GM23338 (cell line): Measurements from ENCODE around the gene PHC2. TPM values are rescaled to one million over a fixed set of nuclear protein-coding genes. Genes with fewer than 3 reads are reported as not detected.
A peak's percentile ranks its signal among the peaks of the same experiment; 100 is the strongest.

Source experiments
- ATAC-seq: fragments of 200-7000 bp; cut with Tn5 transposase; 3 replicates; pipeline ENCODE4 v1.9.1; 2020
- DNase-seq: peaks from one replicate; pipeline ENCODE4 v3.0.0-alpha.2; 2015; ENCODE audit warnings: low spot score
- H2AFZ ChIP-seq: fragments of 200-600 bp; sonication (generic); 2 replicates; pipeline ENCODE4 v1.8.0; 2016; ENCODE audit warnings: antibody characterized with exemption, mild to moderate bottlenecking, moderate library complexity
- H3F3A ChIP-seq: fragments of 200-600 bp; sonication (generic); replicated peaks from 2 replicates; pipeline ENCODE4 v1.8.0; 2017; ENCODE audit warnings: antibody characterized with exemption, mixed run types, low read depth
- H3K27ac ChIP-seq: fragments of 200-600 bp; sonication (generic); 2 replicates; pipeline ENCODE4 v1.6.1; 2016; ENCODE audit warnings: low read depth
- H3K27me3 ChIP-seq: fragments of 200-600 bp; sonication (generic); 2 replicates; pipeline ENCODE4 v1.8.0; 2016; ENCODE audit warnings: mild to moderate bottlenecking, mixed run types, moderate library complexity; ENCODE audit not compliant: insufficient read depth
- H3K36me3 ChIP-seq: fragments of 200-600 bp; sonication (generic); 2 replicates; pipeline ENCODE4 v1.8.0; 2016; ENCODE audit warnings: mild to moderate bottlenecking; ENCODE audit not compliant: insufficient read depth
- H3K4me1 ChIP-seq: fragments of 200-600 bp; sonication (generic); 2 replicates; pipeline ENCODE4 v1.8.0; 2016; ENCODE audit warnings: mild to moderate bottlenecking, moderate library complexity; ENCODE audit not compliant: insufficient read depth
- H3K4me2 ChIP-seq: fragments of 200-600 bp; sonication (generic); 2 replicates; pipeline ENCODE4 v1.7.1; 2017; ENCODE audit warnings: mixed run types
- H3K4me3 ChIP-seq: fragments of 200-600 bp; sonication (generic); 2 replicates; pipeline ENCODE4 v1.6.1; 2016; ENCODE audit warnings: mixed run types
- H3K79me2 ChIP-seq: fragments of 200-600 bp; sonication (generic); replicated peaks from 2 replicates; pipeline ENCODE4 v1.8.0; 2017; ENCODE audit warnings: mild to moderate bottlenecking; ENCODE audit not compliant: insufficient read depth
- H3K9me2 ChIP-seq: fragments of 200-600 bp; sonication (generic); 2 replicates; pipeline ENCODE4 v1.8.0; 2017; ENCODE audit not compliant: insufficient read depth
- H4K20me1 ChIP-seq: fragments of 200-600 bp; sonication (generic); replicated peaks from 2 replicates; pipeline ENCODE4 v1.8.0; 2017; ENCODE audit warnings: mild to moderate bottlenecking; ENCODE audit not compliant: insufficient read depth
- H3K27ac Mint-ChIP-seq: 2 replicates; pipeline ENCODE4 v1.8.0; 2020; ENCODE audit warnings: inconsistent platforms, mild to moderate bottlenecking, moderate library complexity, mixed read lengths
- H3K27me3 Mint-ChIP-seq: 3 replicates; pipeline ENCODE4 v1.8.0; 2022; ENCODE audit warnings: low read depth, mild to moderate bottlenecking, moderate library complexity, mixed read lengths, inconsistent platforms; ENCODE audit not compliant: insufficient read depth, poor library complexity
- H3K36me3 Mint-ChIP-seq: 3 replicates; pipeline ENCODE4 v1.8.0; 2021; ENCODE audit warnings: low read depth, mild to moderate bottlenecking, inconsistent platforms, moderate library complexity, mixed read lengths
- H3K4me1 Mint-ChIP-seq: 3 replicates; pipeline ENCODE4 v1.8.0; 2020; ENCODE audit warnings: mild to moderate bottlenecking, inconsistent platforms, mixed read lengths
- H3K4me3 Mint-ChIP-seq: 3 replicates; pipeline ENCODE4 v1.8.0; 2021; ENCODE audit warnings: moderate library complexity, mild to moderate bottlenecking, inconsistent platforms, mixed read lengths
- H3K9me3 Mint-ChIP-seq: 3 replicates; pipeline ENCODE4 v1.8.0; 2020; ENCODE audit warnings: moderate library complexity, mild to moderate bottlenecking, inconsistent platforms, mixed read lengths
- EZH2 ChIP-seq: fragments of 200-600 bp; sonication (generic); IDR thresholded peaks from one replicate; pipeline ENCODE4 v1.8.0; 2017; ENCODE audit warnings: antibody characterized with exemption, mild to moderate bottlenecking, low read depth; ENCODE audit not compliant: unreplicated experiment
- EZH2phosphoT487 ChIP-seq: fragments of 200-600 bp; sonication (generic); IDR thresholded peaks from one replicate; pipeline ENCODE4 v1.8.1; 2018; ENCODE audit warnings: antibody characterized with exemption; ENCODE audit not compliant: unreplicated experiment
- JUNB ChIP-seq: IDR thresholded peaks from one replicate; pipeline ENCODE4 v1.6.1; 2016; ENCODE audit warnings: antibody characterized with exemption; ENCODE audit not compliant: unreplicated experiment
- POLR2AphosphoS5 ChIP-seq: IDR thresholded peaks from 2 replicates; pipeline ENCODE4 v1.6.1; 2016; ENCODE audit warnings: antibody characterized with exemption, low read depth
- STAT1 ChIP-seq: IDR thresholded peaks from one replicate; pipeline ENCODE4 v1.6.1; 2016; ENCODE audit warnings: antibody characterized with exemption; ENCODE audit not compliant: unreplicated experiment
- ZNF114 ChIP-seq: fragments of 250-450 bp; sonication (Bioruptor Pico); IDR thresholded peaks from 2 replicates; pipeline ENCODE4 v1.5.0; 2020; ENCODE audit warnings: mild to moderate bottlenecking, moderate library complexity
- ZNF331 ChIP-seq: fragments of 250-450 bp; sonication (Bioruptor Pico); IDR thresholded peaks from 2 replicates; pipeline ENCODE4 v1.5.0; 2020; ENCODE audit warnings: low read depth, mild to moderate bottlenecking, moderate library complexity
- polyA plus RNA-seq: library from polyadenylated mRNA; unstranded; fragments of >200 nt; fragmentation: Nextera tagmentation; extraction: Ambion mirVana; gene quantifications from 2 replicates; pipeline ENCODE4 v1.2.1, GENCODE V29; 2016
- total RNA-seq: library from RNA; depleted of rRNA; stranded (reverse); fragments of >200 nt; shearing (Covaris generic); gene quantifications from 2 replicates; pipeline ENCODE4 v1.2.3, GENCODE V29; 2014
- TF ChIP-seq, protein P1 (sequence below): fragments of 250-450 bp; sonication (Bioruptor Pico); IDR thresholded peaks from 2 replicates; pipeline ENCODE4 v1.5.0; 2020; ENCODE audit warnings: mild to moderate bottlenecking, moderate library complexity
- TF ChIP-seq, protein P2 (sequence below), 2 experiments: fragments of 200-600 bp in 1 of 2; sonication (generic) in 1 of 2; conservative IDR thresholded peaks; 2 replicates each; pipeline versions ENCODE4 v1.5.1 to v1.6.1; 2016 to 2017; ENCODE audit warnings: antibody characterized with exemption in 2 of 2, low read depth in 2 of 2, mild to moderate bottlenecking in 2 of 2, moderate library complexity in 1 of 2
- TF ChIP-seq, protein P3 (sequence below): IDR thresholded peaks from 2 replicates; pipeline ENCODE4 v1.6.1; 2016; ENCODE audit warnings: antibody characterized with exemption

PHC2 gene
- total and polyA plus RNA-seq, 2 experiments from 2014 or later, result 1.7 to 7.3 TPM

DNA sequence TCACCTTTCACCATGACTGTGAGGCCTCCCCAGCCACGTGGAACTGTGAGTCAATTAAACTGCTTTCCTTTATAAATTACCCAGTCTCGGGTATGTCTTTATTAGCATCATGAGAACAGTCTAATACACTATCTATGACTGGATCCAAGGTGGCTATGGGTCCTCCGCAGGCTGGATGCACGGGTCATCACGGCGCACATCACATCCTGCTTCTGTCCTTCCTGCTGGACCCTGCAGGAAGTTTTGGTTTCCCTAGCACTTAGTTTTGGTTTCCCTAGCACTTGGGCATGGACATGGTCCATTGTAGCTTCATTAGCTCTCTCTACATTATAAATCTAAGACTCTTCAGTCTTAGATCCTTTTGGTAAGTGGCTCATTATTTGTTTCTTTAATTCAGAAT lies 14.2 kb upstream of the PHC2 start:
- no peaks in the 10 kb centered on the region for H3K9me3 Mint-ChIP-seq

DNA sequence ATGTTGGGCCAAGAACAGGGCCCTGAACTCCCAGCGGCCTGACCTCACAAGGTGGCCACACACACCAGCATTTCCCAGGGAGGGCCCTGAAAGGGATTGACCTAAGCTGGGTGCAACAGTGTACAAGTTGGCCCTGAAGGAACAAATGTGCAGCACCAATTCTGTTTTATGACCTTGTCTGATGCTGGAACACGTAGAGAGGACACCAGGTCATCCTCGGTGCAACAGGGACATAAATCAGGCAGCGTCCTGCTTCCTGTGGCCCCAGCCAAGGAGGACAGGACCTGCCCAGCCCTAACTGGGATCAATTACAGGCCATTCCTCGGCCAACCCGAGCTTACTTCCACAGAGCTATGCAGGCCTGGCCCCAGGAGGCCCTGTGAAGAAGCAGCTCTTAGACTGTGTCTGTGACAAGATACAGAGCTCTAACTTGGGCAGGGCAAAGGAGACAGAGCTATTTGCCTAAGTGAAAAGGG lies 12.8 kb upstream of the PHC2 start:
- Histone ChIP-seq H3K27ac (no peak overlapping the region), H4K20me1 (no peaks in the 10 kb centered on the region), H3K4me1 (no peaks in the 10 kb centered on the region; the same call in 1 of the 2 replicates), H2AFZ (0 out of 2 replicates have a peak overlapping the region, but pooled peaks have one; percentile 23), H3F3A (no peaks in the 10 kb centered on the region), H3K79me2 (no peaks in the 10 kb centered on the region), H3K4me3 (no peak overlapping the region), H3K27me3 (no peaks in the 10 kb centered on the region), H3K4me2 (no peak overlapping the region), H3K36me3 (no peaks in the 10 kb centered on the region), H3K9me2 (0 out of 2 replicates have a peak, but pooled peaks cover 4% of the 10 kb centered on the region)
- Mint-ChIP-seq H3K27ac (no peak overlapping the region), H3K36me3 (no peaks in the 10 kb centered on the region), H3K27me3 (peaks cover 14% of the 10 kb centered on the region), H3K4me3 (no peak overlapping the region), H3K4me1 (peaks cover 13% of the 10 kb centered on the region), H3K9me3 (no peaks in the 10 kb centered on the region)
- DNase-seq (no peak), ATAC-seq (peak; percentile 64)
- TF ChIP-seq EZH2phosphoT487 (no peak), ZNF114 (CRISPR knock-in tag) (no peak), ZNF331 (no peak), EZH2 (no peak), STAT1 (no peak), JUNB (no peak), POLR2AphosphoS5 (no peak)
- TF ChIP-seq, protein P1, sequence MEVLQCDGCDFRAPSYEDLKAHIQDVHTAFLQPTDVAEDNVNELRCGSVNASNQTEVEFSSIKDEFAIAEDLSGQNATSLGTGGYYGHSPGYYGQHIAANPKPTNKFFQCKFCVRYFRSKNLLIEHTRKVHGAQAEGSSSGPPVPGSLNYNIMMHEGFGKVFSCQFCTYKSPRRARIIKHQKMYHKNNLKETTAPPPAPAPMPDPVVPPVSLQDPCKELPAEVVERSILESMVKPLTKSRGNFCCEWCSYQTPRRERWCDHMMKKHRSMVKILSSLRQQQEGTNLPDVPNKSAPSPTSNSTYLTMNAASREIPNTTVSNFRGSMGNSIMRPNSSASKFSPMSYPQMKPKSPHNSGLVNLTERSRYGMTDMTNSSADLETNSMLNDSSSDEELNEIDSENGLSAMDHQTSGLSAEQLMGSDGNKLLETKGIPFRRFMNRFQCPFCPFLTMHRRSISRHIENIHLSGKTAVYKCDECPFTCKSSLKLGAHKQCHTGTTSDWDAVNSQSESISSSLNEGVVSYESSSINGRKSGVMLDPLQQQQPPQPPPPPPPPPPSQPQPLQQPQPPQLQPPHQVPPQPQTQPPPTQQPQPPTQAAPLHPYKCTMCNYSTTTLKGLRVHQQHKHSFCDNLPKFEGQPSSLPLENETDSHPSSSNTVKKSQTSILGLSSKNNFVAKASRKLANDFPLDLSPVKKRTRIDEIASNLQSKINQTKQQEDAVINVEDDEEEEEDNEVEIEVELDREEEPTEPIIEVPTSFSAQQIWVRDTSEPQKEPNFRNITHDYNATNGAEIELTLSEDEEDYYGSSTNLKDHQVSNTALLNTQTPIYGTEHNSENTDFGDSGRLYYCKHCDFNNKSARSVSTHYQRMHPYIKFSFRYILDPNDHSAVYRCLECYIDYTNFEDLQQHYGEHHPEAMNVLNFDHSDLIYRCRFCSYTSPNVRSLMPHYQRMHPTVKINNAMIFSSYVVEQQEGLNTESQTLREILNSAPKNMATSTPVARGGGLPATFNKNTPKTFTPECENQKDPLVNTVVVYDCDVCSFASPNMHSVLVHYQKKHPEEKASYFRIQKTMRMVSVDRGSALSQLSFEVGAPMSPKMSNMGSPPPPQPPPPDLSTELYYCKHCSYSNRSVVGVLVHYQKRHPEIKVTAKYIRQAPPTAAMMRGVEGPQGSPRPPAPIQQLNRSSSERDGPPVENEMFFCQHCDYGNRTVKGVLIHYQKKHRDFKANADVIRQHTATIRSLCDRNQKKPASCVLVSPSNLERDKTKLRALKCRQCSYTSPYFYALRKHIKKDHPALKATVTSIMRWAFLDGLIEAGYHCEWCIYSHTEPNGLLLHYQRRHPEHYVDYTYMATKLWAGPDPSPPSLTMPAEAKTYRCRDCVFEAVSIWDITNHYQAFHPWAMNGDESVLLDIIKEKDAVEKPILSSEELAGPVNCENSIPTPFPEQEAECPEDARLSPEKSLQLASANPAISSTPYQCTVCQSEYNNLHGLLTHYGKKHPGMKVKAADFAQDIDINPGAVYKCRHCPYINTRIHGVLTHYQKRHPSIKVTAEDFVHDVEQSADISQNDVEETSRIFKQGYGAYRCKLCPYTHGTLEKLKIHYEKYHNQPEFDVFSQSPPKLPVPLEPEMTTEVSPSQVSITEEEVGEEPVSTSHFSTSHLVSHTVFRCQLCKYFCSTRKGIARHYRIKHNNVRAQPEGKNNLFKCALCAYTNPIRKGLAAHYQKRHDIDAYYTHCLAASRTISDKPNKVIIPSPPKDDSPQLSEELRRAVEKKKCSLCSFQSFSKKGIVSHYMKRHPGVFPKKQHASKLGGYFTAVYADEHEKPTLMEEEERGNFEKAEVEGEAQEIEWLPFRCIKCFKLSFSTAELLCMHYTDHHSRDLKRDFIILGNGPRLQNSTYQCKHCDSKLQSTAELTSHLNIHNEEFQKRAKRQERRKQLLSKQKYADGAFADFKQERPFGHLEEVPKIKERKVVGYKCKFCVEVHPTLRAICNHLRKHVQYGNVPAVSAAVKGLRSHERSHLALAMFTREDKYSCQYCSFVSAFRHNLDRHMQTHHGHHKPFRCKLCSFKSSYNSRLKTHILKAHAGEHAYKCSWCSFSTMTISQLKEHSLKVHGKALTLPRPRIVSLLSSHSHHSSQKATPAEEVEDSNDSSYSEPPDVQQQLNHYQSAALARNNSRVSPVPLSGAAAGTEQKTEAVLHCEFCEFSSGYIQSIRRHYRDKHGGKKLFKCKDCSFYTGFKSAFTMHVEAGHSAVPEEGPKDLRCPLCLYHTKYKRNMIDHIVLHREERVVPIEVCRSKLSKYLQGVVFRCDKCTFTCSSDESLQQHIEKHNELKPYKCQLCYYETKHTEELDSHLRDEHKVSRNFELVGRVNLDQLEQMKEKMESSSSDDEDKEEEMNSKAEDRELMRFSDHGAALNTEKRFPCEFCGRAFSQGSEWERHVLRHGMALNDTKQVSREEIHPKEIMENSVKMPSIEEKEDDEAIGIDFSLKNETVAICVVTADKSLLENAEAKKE (CRISPR knock-in tag), result no peak
- TF ChIP-seq, protein P2, sequence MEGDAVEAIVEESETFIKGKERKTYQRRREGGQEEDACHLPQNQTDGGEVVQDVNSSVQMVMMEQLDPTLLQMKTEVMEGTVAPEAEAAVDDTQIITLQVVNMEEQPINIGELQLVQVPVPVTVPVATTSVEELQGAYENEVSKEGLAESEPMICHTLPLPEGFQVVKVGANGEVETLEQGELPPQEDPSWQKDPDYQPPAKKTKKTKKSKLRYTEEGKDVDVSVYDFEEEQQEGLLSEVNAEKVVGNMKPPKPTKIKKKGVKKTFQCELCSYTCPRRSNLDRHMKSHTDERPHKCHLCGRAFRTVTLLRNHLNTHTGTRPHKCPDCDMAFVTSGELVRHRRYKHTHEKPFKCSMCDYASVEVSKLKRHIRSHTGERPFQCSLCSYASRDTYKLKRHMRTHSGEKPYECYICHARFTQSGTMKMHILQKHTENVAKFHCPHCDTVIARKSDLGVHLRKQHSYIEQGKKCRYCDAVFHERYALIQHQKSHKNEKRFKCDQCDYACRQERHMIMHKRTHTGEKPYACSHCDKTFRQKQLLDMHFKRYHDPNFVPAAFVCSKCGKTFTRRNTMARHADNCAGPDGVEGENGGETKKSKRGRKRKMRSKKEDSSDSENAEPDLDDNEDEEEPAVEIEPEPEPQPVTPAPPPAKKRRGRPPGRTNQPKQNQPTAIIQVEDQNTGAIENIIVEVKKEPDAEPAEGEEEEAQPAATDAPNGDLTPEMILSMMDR (conservative IDR thresholded peaks at IDR 0.05; ENCODE audit: low read depth in 2 of 2), result no peak
- TF ChIP-seq, protein P3, sequence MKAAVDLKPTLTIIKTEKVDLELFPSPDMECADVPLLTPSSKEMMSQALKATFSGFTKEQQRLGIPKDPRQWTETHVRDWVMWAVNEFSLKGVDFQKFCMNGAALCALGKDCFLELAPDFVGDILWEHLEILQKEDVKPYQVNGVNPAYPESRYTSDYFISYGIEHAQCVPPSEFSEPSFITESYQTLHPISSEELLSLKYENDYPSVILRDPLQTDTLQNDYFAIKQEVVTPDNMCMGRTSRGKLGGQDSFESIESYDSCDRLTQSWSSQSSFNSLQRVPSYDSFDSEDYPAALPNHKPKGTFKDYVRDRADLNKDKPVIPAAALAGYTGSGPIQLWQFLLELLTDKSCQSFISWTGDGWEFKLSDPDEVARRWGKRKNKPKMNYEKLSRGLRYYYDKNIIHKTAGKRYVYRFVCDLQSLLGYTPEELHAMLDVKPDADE, result no peak

More for the DNA sequence above, 14.2 kb upstream of the PHC2 start:
- no peaks in the 10 kb centered on the region for H3K36me3 ChIP-seq
- no peaks in the 10 kb centered on the region for H3K27me3 ChIP-seq
- no peak overlapping the region for H3K4me3 ChIP-seq
- no peaks in the 10 kb centered on the region for H4K20me1 ChIP-seq
- DNase-seq (no peak), ATAC-seq (no peak)
- Mint-ChIP-seq H3K36me3 (no peaks in the 10 kb centered on the region), H3K4me1 (peaks cover 7% of the 10 kb centered on the region), H3K4me3 (no peak overlapping the region), H3K27me3 (peaks cover 14% of the 10 kb centered on the region), H3K27ac (no peak overlapping the region)
- H3K9me2 ChIP-seq, result 0 out of 2 replicates have a peak, but pooled peaks cover 4% of the 10 kb centered on the region
- no peak for TF ChIP-seq JUNB
- no peak for TF ChIP-seq ZNF114 (CRISPR knock-in tag)
- TF ChIP-seq STAT1, result no peak
- TF ChIP-seq, protein P3, result no peak
- no peak for TF ChIP-seq POLR2AphosphoS5
- no peak overlapping the region for H3K4me2 ChIP-seq
- no peaks in the 10 kb centered on the region for H3F3A ChIP-seq
- no peak overlapping the region for H3K27ac ChIP-seq
- no peaks in the 10 kb centered on the region; the same call in 1 of the 2 replicates for H3K4me1 ChIP-seq
- no peaks in the 10 kb centered on the region for H3K79me2 ChIP-seq
- H2AFZ ChIP-seq, result no peak overlapping the region
